Endothelial cell of hepatic sinusoid (primary cell): Measurements from ENCODE around the gene MAP3K4.

Experiments
- in situ Hi-C: cut with HindIII; loops from 2 replicates; pipeline ENCODE4 v1.10.0; 2017; ENCODE audit warnings: low sequenced_read_pairs

MAP3K4 gene

GRCh38 chr6:161000632-161001031 is 9.1 kb downstream of the MAP3K4 start:
- in situ Hi-C loops: no loop called here

GRCh38 chr6:161001421-161001820 is 9.9 kb downstream of the MAP3K4 start:
- in situ Hi-C loops: no loop called here

GRCh38 chr6:161003336-161003735 is 11.8 kb downstream of the MAP3K4 start:
- in situ Hi-C loops: no loop called here

GRCh38 chr6:161008245-161008644 is 16.7 kb downstream of the MAP3K4 start:
- in situ Hi-C loops: no loop called here

GRCh38 chr6:161009991-161010390 is 18.4 kb downstream of the MAP3K4 start:
- in situ Hi-C loops: no loop called here

GRCh38 chr6:161010418-161010817 is 18.8 kb downstream of the MAP3K4 start:
- in situ Hi-C loops: no loop called here

GRCh38 chr6:161011492-161012480 is 20.2 kb downstream of the MAP3K4 start:
- in situ Hi-C loops: no loop called here

- in situ Hi-C loops: no loop called here
These were observed 22.1 kb downstream of the MAP3K4 start for GRCh38 chr6:161013695-161014094.

- in situ Hi-C loops: no loop called here
These were observed 26.4 kb downstream of the MAP3K4 start for GRCh38 chr6:161017766-161018564.

GRCh38 chr6:161019324-161019839 is 27.8 kb downstream of the MAP3K4 start:
- in situ Hi-C loops: no loop called here

GRCh38 chr6:161021543-161021942 is 30.0 kb downstream of the MAP3K4 start:
- in situ Hi-C loops: loop anchor here (5.0 kb wide), 1 partner anchor 61 kb away; no protein-coding TSS in a partner anchor

GRCh38 chr6:161021998-161022743 is 30.6 kb downstream of the MAP3K4 start:
- in situ Hi-C loops: loop anchor here (5.0 kb wide), 1 partner anchor 60 kb away; no protein-coding TSS in a partner anchor

GRCh38 chr6:161023316-161023715 is 31.7 kb downstream of the MAP3K4 start:
- in situ Hi-C loops: loop anchor here (5.0 kb wide), 1 partner anchor 59 kb away; no protein-coding TSS in a partner anchor

- in situ Hi-C loops: loop anchor here (5.0 kb wide), 1 partner anchor 58 kb away; no protein-coding TSS in a partner anchor
These were observed 32.9 kb downstream of the MAP3K4 start for GRCh38 chr6:161024364-161024920.

GRCh38 chr6:161027385-161027784 is 35.8 kb downstream of the MAP3K4 start:
- in situ Hi-C loops: no loop called here

- in situ Hi-C loops: no loop called here
These were observed 37.7 kb downstream of the MAP3K4 start for GRCh38 chr6:161029195-161029809.

- in situ Hi-C loops: no loop called here
These were observed 40.3 kb downstream of the MAP3K4 start for GRCh38 chr6:161031721-161032495.

GRCh38 chr6:161033667-161034066 is 42.1 kb downstream of the MAP3K4 start:
- in situ Hi-C loops: no loop called here
